Activated naive CD8-positive, alpha-beta T cell treated with anti-CD3 and anti-CD28 coated beads, Interleukin-2, amount 50 U/mL, for 16 hours (primary cell): Measurements from ENCODE around the gene KLHL8.

ENCODE experiments used
- DNase-seq: peaks from one replicate; pipeline ENCODE4 v3.0.0-alpha.2; 2020; ENCODE audit warnings: low read depth, low spot score

The KLHL8 gene

GRCh38 chr4:87121341-87122065 is 98.9 kb downstream of the KLHL8 start:
- DNase-seq: no peak

- DNase-seq: no peak
Measured at GRCh38 chr4:87120411-87121162, 99.8 kb downstream of the KLHL8 start.

- DNase-seq: no peak
Measured at GRCh38 chr4:87120010-87120409, 100.4 kb downstream of the KLHL8 start.

GRCh38 chr4:87118826-87119225 is 101.6 kb downstream of the KLHL8 start:
- DNase-seq: no peak

- DNase-seq: no peak
Measured at GRCh38 chr4:87118421-87118820, 102.0 kb downstream of the KLHL8 start.

- no peak for DNase-seq
Measured at GRCh38 chr4:87117732-87118075, 102.7 kb downstream of the KLHL8 start.

- no peak for DNase-seq
Measured at GRCh38 chr4:87117051-87117731, 103.2 kb downstream of the KLHL8 start.

GRCh38 chr4:87116231-87116630 is 104.2 kb downstream of the KLHL8 start:
- no peak for DNase-seq

- no peak for DNase-seq
Measured at GRCh38 chr4:87114245-87115062, 106.0 kb downstream of the KLHL8 start.

- no peak for DNase-seq
Measured at GRCh38 chr4:87112063-87112462, 108.4 kb downstream of the KLHL8 start.
